Glutamatergic neuron (in vitro differentiated cells): ENCODE results near the gene KLHL28. TPM values are rescaled to one million over a fixed set of nuclear protein-coding genes. Genes with fewer than 3 reads are reported as not detected.
A peak's percentile ranks its signal among the peaks of the same experiment; 100 is the strongest.

Experiments
- DNase-seq: peaks from one replicate; pipeline ENCODE4 v3.0.0; 2022
- H3K27ac Mint-ChIP-seq: one replicate; pipeline ENCODE4 v1.8.0; 2020; ENCODE audit warnings: mild to moderate bottlenecking, mixed read lengths, inconsistent platforms; ENCODE audit not compliant: unreplicated experiment
- H3K27me3 Mint-ChIP-seq: one replicate; pipeline ENCODE4 v1.8.0; 2020; ENCODE audit warnings: mild to moderate bottlenecking, moderate library complexity, mixed read lengths, inconsistent platforms; ENCODE audit not compliant: unreplicated experiment
- H3K36me3 Mint-ChIP-seq: one replicate; pipeline ENCODE4 v1.8.0; 2020; ENCODE audit warnings: mild to moderate bottlenecking, mixed read lengths, inconsistent platforms; ENCODE audit not compliant: unreplicated experiment
- H3K4me1 Mint-ChIP-seq: one replicate; pipeline ENCODE4 v1.8.0; 2020; ENCODE audit warnings: mild to moderate bottlenecking, low read depth, mixed read lengths, inconsistent platforms; ENCODE audit not compliant: unreplicated experiment
- H3K4me3 Mint-ChIP-seq: one replicate; pipeline ENCODE4 v1.8.0; 2020; ENCODE audit warnings: mild to moderate bottlenecking, mixed read lengths, inconsistent platforms; ENCODE audit not compliant: unreplicated experiment
- H3K9me3 Mint-ChIP-seq: one replicate; pipeline ENCODE4 v1.8.0; 2020; ENCODE audit warnings: mild to moderate bottlenecking, moderate library complexity, mixed read lengths, inconsistent platforms; ENCODE audit not compliant: unreplicated experiment
- total RNA-seq: library from RNA; stranded (reverse); fragmentation: NEBNext Ultra II Directional; extraction: Animal tissue kit (Norgen Biotek cat#: 25700); gene quantifications from one replicate; pipeline ENCODE4 v1.2.1, GENCODE V29; 2021; ENCODE audit not compliant: unreplicated experiment
- TF ChIP-seq, protein P1 (sequence below): fragments of 200-600 bp; sonication (generic); IDR thresholded peaks from one replicate; pipeline ENCODE4 v1.5.0; 2021; ENCODE audit not compliant: partially characterized antibody, unreplicated experiment

Gene KLHL28
- total RNA-seq, 1 donor from 2014 or later = 25.4 TPM

DNA sequence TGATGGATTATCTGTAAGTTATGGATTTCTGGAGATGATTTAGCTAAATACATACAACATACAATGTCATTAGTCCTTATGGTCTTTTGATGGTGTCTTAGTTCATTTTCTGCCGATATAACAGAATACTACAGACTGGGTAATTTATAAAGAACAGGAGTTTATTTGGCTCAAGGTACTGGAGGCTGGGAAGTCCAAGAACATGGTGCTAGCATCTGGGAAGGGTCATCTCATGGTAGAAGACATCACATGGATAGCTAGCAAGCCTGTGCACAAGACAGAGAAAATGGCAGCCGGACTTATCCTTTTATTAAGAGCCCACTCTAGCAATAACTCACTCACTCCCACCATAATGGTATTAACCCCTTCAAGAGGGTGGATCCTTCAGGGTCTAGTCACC lies 24.2 kb downstream of the KLHL28 start:
- Mint-ChIP-seq H3K27me3 (no peaks in the 10 kb centered on the region), H3K9me3 (peaks cover 2% of the 10 kb centered on the region), H3K4me3 (no peak overlapping the region), H3K27ac (no peak overlapping the region), H3K36me3 (peaks cover 29% of the 10 kb centered on the region), H3K4me1 (no peaks in the 10 kb centered on the region)
- no peak for DNase-seq
- TF ChIP-seq, protein P1, sequence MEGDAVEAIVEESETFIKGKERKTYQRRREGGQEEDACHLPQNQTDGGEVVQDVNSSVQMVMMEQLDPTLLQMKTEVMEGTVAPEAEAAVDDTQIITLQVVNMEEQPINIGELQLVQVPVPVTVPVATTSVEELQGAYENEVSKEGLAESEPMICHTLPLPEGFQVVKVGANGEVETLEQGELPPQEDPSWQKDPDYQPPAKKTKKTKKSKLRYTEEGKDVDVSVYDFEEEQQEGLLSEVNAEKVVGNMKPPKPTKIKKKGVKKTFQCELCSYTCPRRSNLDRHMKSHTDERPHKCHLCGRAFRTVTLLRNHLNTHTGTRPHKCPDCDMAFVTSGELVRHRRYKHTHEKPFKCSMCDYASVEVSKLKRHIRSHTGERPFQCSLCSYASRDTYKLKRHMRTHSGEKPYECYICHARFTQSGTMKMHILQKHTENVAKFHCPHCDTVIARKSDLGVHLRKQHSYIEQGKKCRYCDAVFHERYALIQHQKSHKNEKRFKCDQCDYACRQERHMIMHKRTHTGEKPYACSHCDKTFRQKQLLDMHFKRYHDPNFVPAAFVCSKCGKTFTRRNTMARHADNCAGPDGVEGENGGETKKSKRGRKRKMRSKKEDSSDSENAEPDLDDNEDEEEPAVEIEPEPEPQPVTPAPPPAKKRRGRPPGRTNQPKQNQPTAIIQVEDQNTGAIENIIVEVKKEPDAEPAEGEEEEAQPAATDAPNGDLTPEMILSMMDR = no peak

DNA sequence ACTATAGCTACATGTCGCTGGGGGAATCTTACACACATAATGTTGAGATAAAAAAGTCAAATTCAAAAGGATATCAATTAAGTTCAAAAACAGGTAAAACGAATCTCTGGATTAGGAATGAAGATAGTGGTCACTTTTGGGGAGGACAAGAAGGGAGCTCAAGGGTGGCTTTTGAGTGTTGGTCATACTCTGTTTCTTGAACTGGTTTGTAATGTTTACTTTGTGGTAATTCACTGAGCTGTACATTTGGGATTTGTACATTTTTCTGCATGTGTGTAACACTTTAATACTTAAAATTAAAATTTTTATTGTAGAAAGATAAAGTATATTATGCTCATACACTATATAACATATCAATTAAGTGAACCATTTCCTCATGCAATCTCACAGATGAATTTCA lies 26.6 kb downstream of the KLHL28 start:
- DNase-seq = no peak
- peaks cover 17% of the 10 kb centered on the region for H3K36me3 Mint-ChIP-seq
- TF ChIP-seq, protein P1 = no peak
- H3K27me3 Mint-ChIP-seq = no peaks in the 10 kb centered on the region
- H3K27ac Mint-ChIP-seq = no peak overlapping the region
- peaks cover 2% of the 10 kb centered on the region for H3K9me3 Mint-ChIP-seq
- no peak overlapping the region for H3K4me3 Mint-ChIP-seq
- no peaks in the 10 kb centered on the region for H3K4me1 Mint-ChIP-seq

DNA sequence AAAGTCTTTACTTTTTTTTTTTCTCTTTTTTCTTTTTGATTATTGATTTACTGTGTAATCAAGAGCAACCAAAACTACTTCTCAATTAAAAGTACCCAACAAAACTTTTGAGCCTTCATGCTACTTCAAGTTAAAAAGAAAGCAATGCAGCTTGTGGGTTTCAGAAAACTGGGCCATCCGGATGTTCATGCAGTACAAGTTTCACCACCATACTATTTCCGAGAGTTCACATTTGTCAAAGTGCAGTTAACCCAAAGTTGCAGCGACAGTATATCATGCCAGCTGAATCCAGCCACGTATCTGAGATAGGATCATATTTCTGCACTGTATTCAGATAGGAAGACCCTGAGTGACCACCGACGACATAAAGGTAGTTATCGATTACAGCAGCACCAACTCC lies 33.0 kb downstream of the KLHL28 start:
- TF ChIP-seq, protein P1 = no peak
- Mint-ChIP-seq H3K4me1 (no peaks in the 10 kb centered on the region), H3K4me3 (no peak overlapping the region), H3K9me3 (no peaks in the 10 kb centered on the region), H3K27ac (no peak overlapping the region), H3K27me3 (no peaks in the 10 kb centered on the region), H3K36me3 (no peaks in the 10 kb centered on the region)
- DNase-seq = no peak

DNA sequence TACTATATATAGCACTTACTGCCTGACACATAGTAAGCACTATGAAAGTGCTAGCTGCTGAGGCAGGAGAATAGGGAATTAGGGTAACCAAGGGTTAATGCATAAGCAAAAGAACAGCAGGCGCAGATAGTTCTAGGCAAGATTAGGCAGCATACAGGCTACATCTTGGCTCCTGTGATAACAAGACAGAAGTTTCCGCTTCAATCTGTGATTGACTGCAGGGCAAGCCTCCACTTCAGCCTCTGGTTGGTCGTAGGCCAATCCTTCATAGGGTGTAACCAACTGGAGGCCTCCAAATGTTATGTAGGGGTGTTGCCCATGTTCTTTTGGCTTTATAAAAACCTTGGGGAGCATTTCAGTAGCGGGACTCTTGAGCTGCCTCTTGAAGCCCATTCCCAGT lies 46.9 kb downstream of the KLHL28 start:
- Mint-ChIP-seq H3K4me3 (no peak overlapping the region), H3K4me1 (no peaks in the 10 kb centered on the region), H3K27me3 (no peaks in the 10 kb centered on the region), H3K36me3 (no peaks in the 10 kb centered on the region), H3K27ac (no peak overlapping the region), H3K9me3 (peaks cover 4% of the 10 kb centered on the region)
- no peak for DNase-seq
- TF ChIP-seq, protein P1 = no peak

DNA sequence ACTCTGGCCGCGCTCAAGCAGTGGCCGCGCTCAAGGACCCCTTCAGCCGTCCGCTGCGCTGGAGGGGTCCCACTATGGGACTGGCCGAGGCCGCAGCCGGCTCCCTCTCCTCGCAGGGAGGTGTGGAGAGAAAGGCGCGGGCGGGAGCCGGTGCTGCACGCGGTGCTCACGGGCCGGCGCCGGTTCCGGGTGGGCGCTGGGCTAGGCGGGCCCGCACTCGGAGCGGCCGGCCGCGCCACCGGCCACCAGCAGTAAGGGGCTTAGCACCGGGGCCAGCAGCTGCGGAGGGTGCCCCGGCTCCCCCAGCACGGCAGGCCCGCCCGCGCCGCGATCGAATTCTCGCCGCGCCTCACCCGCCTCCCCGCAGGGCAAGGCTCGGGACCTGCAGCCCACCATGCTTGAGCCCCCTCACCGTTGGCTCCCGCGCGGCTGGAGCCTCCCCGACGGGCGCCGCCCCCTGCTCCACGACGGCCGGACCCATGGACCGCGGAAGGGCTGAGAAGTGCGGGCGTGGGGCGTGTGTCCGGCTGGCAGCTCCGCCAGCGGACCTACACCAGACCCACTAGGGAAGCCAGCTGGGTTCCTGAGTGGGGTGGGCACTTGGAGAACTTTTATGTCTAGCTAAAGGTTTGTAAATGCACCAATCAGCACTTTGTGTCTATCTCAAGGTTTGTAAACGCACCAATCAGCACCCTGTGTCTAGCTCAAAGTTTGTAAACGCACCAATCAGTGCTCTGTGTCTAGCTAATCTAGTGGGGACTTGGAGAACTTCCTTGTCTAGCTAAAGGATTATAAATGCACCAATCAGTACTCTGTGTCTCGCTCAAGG lies 49.5 kb downstream of the KLHL28 start:
- H3K36me3 Mint-ChIP-seq = no peaks in the 10 kb centered on the region
- DNase-seq = peak; percentile 18
- H3K9me3 Mint-ChIP-seq = peaks cover 4% of the 10 kb centered on the region
- H3K4me1 Mint-ChIP-seq = no peaks in the 10 kb centered on the region
- no peaks in the 10 kb centered on the region for H3K27me3 Mint-ChIP-seq
- no peak overlapping the region for H3K4me3 Mint-ChIP-seq
- no peak overlapping the region for H3K27ac Mint-ChIP-seq
- TF ChIP-seq, protein P1 = no peak
